Daoy (cell line): ENCODE results near the gene ELAVL1. TPM values are rescaled to one million over a fixed set of nuclear protein-coding genes. Genes with fewer than 3 reads are reported as not detected.

Source experiments
- DNase-seq: peaks from one replicate; pipeline ENCODE4 v3.0.0-alpha.2; 2015; ENCODE audit warnings: low read depth
- total RNA-seq: library from RNA; depleted of rRNA; stranded (reverse); fragments of >200 nt; shearing (Covaris generic); gene quantifications from 2 replicates; pipeline ENCODE4 v1.2.3, GENCODE V29; 2014

ELAVL1 gene
- total RNA-seq, 1 experiment from 2014 or later, result 45.4 TPM

DNA sequence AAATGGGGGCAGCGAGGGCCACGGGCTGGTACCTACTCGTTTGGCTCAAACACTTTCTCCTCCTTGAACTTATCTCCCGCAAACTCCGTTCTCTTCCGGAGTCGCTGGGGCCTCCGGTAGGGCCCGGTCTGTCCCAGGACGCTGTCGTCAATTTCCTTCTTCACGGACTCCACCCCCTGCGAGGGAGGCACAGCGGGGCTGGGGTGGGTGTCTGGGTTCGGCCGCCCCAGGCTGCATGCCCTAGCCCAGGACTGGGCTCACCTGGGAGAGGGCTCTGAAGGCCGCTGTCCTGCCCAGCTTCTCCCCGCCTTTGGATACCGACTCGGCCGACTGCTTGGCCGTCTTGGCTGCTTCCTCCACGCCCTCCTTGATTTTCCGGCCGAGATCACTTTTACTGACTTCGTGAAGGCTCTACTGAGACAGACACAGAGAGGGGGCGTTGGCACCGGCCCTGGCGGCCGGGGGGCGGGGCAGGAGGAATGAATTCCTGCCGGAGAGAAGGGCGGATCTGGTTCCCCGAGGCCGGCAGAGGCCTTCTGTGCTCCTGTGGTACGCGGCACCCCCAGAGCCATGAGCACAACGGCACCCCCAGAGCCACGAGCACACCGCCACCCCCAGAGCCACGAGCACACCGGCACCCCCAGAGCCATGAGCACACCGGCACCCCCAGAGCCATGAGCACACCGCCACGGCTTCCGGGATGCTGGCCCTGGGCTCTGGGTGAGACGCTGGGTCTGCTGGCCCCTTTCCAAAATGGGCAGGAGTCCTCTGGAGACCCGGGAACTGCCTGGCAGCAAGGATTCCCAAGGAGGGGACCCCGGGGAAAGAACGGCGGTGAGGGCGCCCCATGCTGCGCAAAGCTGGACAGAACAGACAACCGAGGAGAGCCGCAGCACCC is 71.4 kb downstream of the ELAVL1 start:
- no peak for DNase-seq

DNA sequence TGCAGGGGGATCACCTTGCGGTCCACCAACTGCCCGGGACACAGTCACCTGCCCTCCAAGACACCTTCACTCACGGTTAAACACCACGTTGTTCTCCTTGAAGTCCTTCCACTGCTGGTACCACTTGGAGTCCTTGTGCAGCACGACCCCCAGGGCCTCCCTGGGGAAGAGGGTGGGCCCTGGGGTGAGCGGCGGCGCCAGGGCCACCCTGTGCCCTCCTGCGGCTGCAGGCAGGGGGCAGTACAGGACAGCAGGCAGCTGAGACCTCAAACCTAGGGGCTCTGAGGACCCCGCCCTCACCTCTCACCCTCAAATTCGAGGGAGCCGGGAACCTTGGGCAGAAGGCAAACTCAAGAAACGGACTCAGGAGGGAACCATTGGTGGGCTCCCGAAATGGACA is 72.0 kb downstream of the ELAVL1 start:
- DNase-seq, result no peak

- DNase-seq, result no peak
These were observed 72.5 kb downstream of the ELAVL1 start for GRCh38 chr19:7932930-7933300.

DNA sequence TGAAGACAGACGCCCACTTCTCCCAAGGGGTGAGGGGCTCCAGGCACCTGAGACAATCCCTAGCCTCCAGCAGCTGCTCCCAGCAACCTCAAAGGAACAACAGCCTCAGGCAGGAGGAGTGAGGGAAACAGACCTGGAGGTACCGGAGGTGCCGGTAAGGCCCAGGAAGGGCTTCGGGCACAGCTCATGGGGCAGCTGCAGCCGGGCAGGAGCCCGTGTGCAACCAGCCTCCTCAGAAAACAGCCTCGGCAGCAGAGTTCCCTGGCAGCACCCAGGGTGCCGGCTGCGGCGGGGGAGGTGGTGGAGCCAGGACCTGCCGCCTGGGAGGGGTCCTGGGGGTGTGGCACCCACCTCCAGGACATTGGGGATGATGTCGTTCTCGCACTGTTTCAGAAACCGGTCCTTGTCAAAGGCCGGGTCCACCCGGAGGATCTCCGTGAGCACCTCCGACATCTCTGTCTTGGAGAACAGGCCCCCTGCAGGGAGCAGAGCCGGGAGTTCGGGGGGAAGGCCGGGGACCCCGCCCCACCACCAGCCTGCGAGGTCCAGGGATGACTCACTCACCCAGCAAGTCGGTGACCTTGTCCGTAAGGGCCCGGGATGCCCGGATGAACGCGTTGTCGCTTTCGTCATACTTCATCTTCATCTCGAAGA is 73.0 kb downstream of the ELAVL1 start:
- DNase-seq, result no peak

- no peak for DNase-seq
These were observed 74.0 kb downstream of the ELAVL1 start for GRCh38 chr19:7931221-7932061.

DNA sequence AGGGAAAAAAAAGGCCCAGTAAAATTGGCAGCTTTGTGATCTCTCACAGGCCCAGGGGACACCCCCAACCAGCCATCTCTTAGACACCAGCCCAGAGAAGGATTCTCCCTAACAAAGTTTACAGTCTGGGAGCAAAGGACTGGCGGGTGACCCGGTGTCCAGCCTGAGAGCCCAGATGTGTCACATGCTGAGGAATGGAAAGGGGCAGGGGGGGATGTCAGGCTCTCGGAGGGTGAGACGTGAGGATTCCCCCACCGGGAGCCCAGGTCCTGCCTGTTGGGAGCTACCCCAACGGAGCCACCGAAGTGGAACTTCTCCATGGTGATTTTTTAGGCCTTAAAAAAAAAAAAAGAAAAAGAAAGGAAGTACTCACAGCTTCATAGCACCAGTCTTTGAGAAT is 74.7 kb downstream of the ELAVL1 start:
- DNase-seq, result no peak

DNA sequence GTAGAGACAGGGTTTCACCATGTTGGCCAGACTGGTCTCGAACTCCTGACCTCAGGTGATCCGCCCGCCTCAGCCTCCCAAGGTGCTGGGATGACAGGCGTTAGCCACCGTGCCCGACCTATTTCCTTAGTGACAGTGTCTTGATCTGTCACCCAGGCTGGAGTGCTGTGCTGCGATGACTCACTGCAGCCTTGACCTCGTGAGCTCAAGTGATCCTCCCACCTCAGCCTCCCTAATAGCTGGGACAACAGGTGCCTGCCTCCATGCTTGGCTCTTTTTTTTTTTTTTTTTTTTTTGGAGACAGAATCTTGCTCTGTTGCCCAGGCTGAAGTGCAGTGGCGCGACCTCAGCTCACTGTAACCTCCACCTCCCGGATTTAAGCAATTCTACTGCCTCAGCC is 75.4 kb downstream of the ELAVL1 start:
- peak; percentile 51 for DNase-seq

GRCh38 chr19:7928741-7929701 is 76.4 kb downstream of the ELAVL1 start:
- DNase-seq, result peak; percentile 79

GRCh38 chr19:7928334-7928706 is 77.1 kb downstream of the ELAVL1 start:
- no peak for DNase-seq

- no peak for DNase-seq
These were observed 77.7 kb downstream of the ELAVL1 start for GRCh38 chr19:7927605-7928333.

GRCh38 chr19:7926727-7927604 is 78.5 kb downstream of the ELAVL1 start:
- no peak for DNase-seq

DNA sequence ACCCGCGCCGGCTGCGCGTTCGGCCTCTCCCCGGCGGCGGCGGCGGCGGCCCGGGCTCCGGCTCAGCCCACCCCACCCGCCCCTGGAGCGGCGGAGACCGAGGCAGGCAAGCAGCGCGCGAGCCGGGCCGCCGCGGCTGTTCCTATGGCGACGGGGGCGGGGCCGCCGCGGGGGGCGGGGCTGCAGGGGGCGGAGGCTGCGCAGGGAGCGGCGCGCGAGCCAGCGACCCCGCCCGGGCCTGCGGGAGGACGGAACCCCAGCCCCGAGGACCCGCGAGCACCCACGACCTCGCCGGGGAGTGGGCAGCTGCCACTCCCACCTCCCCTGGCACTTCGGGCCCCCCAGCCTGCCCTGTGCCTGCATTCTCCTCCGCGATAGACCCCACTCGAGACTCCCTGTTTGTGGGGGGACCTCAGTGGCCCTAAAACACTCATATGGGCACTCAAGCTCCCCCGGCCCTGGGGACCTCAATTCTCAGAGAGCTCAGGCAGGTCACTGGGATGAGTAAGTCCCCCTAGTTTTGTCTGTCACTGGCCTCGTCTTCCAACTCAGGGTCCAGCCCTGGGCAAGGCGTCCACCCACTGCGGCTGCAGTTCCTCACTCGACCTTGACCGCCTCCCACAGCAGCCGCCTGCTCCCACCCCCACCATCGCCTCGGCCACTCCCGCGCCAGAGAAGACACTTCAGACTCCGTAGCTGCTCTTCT is 79.3 kb downstream of the ELAVL1 start, which contains the start of gene CTXN1:
Gene CTXN1 (minus strand): TSS at position 115 of the 706 bp plus-strand sequence. CDS start 597 bp downstream, outside the sequence.
- DNase-seq, result peak; percentile 73

GRCh38 chr19:7925171-7925851 is 80.1 kb downstream of the ELAVL1 start:
- DNase-seq, result peak; percentile 91

GRCh38 chr19:7924651-7925170 is 80.7 kb downstream of the ELAVL1 start:
- no peak for DNase-seq

- DNase-seq, result no peak
These were observed 81.2 kb downstream of the ELAVL1 start for GRCh38 chr19:7924241-7924640.

GRCh38 chr19:7923295-7924191 is 81.9 kb downstream of the ELAVL1 start:
- DNase-seq, result no peak

DNA sequence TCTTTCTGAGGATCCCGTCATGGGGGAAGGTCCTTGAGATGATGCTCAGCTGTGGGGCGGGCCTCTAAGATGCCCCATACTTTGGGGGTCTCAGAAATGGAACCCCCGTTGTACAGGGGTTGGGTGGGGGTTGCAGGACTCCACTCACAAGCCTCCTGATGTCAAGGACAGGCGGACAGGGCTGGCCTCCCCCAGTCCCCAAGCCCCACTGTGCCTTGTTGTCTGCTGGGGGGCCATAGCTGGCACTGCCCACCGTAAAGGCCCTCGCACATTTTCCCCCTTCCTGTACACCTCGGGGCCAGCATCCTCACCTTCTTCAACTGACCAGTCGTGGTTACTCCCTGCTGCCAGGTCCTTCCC is 82.6 kb downstream of the ELAVL1 start:
- no peak for DNase-seq
